ENCODE data around the gene PBOV1. TPM values are rescaled to one million over a fixed set of nuclear protein-coding genes. Genes with fewer than 3 reads are reported as not detected.

Gene PBOV1
- total RNA-seq, 2 donors from 2014 or later: not detected

DNA sequence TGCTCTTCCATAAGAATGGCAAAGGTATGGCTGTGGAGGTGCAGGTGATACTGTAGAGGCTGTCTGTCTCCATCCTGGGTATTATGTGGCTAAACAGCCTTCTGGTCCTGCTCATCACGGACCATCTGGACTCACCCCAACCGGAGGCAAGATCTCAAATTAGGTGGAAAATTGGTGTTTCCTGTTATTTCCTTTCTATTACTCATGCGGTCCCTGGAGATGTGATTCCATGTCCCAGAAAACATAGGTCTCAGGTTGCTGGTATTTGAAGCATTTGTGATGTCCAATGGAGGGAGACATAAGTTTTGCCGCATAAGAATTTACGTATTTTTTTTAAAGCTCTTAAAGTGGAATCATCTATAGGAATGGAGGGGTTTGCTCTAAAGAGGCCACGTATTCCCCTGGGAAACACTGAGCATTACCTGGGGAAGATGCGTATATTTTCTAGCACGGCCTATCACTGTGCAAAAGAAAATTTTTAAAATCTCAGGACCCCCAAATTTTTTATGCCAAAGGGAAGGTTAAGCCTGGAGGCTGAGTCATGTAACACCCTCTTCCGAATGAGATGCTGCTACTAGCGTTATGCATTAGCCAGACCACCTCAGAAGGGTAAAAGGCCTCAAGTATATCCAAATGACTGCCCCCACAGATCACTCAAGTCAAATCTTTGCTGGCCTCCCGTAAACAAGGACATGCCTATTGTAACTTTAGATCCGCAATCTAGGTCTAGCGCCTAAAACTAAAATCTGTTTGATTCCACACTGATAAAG lies 22.4 kb upstream of the PBOV1 start:
- intact Hi-C loops (cut with DNase I): no loop called here
- no peaks in the 10 kb centered on the region for H3K27me3 ChIP-seq (replicated peaks; ENCODE audit: insufficient read depth)
- TF ChIP-seq POLR2AphosphoS5 (IDR thresholded peaks at IDR 0.05): no peak
- no peak overlapping the region for H3K4me3 ChIP-seq
- no peaks in the 10 kb centered on the region for H3K9me3 ChIP-seq
- peak overlapping the region; percentile 18 to 37 for H3K27ac ChIP-seq
- 90% methylated on average over 13 of the region's 13 CpGs for whole genome bisulfite sequencing
- H3K4me1 ChIP-seq (replicated peaks): no peaks in the 10 kb centered on the region
- no peaks in the 10 kb centered on the region for H3K36me3 ChIP-seq
- DNase-seq (ENCODE audit: low spot score): no peak

DNA sequence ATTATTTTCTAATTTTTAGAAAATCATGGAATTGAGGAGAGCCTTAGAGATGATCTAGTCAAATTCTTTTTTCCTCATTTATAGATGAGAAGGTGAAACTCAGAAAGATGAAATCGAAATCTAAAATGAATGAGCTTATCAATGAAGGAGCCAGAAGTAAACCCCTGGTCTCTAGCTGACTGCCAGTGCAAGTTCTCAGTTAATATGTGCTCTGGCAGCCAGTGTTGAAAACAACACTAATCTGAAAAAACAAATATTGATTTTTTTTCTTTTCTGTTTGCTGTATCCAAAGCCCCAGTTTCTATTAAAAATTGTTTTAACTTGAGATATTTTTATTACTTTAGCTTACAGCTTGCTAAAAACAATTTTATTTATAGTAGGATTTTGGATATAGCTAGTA lies 21.5 kb upstream of the PBOV1 start:
- 89% methylated on average over 1 of the region's 1 CpG for WGBS
- TF ChIP-seq POLR2A (IDR thresholded peaks at IDR 0.05): no peak
- no peak for TF ChIP-seq CTCF (IDR thresholded peaks at IDR 0.05)
- peak; percentile 22 for TF ChIP-seq POLR2AphosphoS5 (IDR thresholded peaks at IDR 0.05)
- Histone ChIP-seq H3K4me3 (no peak overlapping the region), H3K36me3 (no peaks in the 10 kb centered on the region), H3K27me3 (replicated peaks; ENCODE audit: insufficient read depth) (no peaks in the 10 kb centered on the region), H3K4me1 (replicated peaks) (no peaks in the 10 kb centered on the region), H3K9me3 (no peaks in the 10 kb centered on the region), H3K27ac (no peak overlapping the region)
- no peak for DNase-seq (ENCODE audit: low spot score)
- intact Hi-C loops (cut with DNase I): no loop called here

- Histone ChIP-seq H3K9me3 (no peaks in the 10 kb centered on the region), H3K4me3 (no peak overlapping the region), H3K4me1 (replicated peaks) (no peaks in the 10 kb centered on the region), H3K27ac (peak overlapping the region in 1 of 2 donors; percentile 83), H3K36me3 (no peaks in the 10 kb centered on the region), H3K27me3 (replicated peaks; ENCODE audit: insufficient read depth) (no peaks in the 10 kb centered on the region)
- WGBS: 81% methylated on average over 6 of the region's 6 CpGs
- TF ChIP-seq CTCF (IDR thresholded peaks at IDR 0.05) (no peak), POLR2A (IDR thresholded peaks at IDR 0.05) (no peak), POLR2AphosphoS5 (IDR thresholded peaks at IDR 0.05) (no peak)
- intact Hi-C loops (cut with DNase I): no loop called here
- no peak for DNase-seq (ENCODE audit: low spot score)
These were observed 20.1 kb upstream of the PBOV1 start for GRCh38 chr6:138238368-138238767.

DNA sequence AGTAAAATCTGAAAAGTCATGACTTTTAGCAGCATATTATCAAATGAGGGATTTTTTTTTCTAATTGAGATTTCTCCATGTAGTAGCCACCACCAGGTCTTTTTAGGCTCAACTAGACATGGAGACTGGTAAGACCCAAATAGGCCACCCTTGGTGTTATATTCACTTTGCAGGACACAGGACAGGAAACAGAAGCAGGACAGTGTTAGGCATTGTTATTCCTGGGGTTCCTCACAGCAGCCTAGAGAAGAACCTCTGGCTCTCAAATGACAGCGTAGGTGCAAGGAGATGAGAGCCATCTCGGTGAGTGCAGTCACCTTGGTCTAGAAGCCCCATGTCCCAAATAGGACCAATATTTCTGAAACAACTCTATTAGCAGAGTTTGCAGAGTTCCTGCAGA lies 19.2 kb upstream of the PBOV1 start:
- Histone ChIP-seq H3K9me3 (no peaks in the 10 kb centered on the region), H3K27me3 (replicated peaks; ENCODE audit: insufficient read depth) (no peaks in the 10 kb centered on the region), H3K36me3 (no peaks in the 10 kb centered on the region), H3K4me1 (replicated peaks) (no peaks in the 10 kb centered on the region), H3K4me3 (no peak overlapping the region), H3K27ac (peak overlapping the region in 1 of 2 donors; percentile 83)
- TF ChIP-seq POLR2AphosphoS5 (IDR thresholded peaks at IDR 0.05) (no peak), CTCF (IDR thresholded peaks at IDR 0.05) (no peak), POLR2A (IDR thresholded peaks at IDR 0.05) (no peak)
- WGBS: 96% methylated on average over 2 of the region's 2 CpGs
- intact Hi-C loops (cut with DNase I): no loop called here
- DNase-seq (ENCODE audit: low spot score): no peak

- no peaks in the 10 kb centered on the region for H3K27me3 ChIP-seq (replicated peaks; ENCODE audit: insufficient read depth)
- no peak overlapping the region for H3K4me3 ChIP-seq
- TF ChIP-seq POLR2A (IDR thresholded peaks at IDR 0.05) (no peak), CTCF (IDR thresholded peaks at IDR 0.05) (no peak), POLR2AphosphoS5 (IDR thresholded peaks at IDR 0.05) (no peak)
- H3K36me3 ChIP-seq: no peaks in the 10 kb centered on the region
- no peak for DNase-seq (ENCODE audit: low spot score)
- peaks cover 5% of the 10 kb centered on the region for H3K4me1 ChIP-seq (replicated peaks)
- intact Hi-C loops (cut with DNase I): no loop called here
- peak overlapping the region; percentile 3 to 83 for H3K27ac ChIP-seq
- no peaks in the 10 kb centered on the region for H3K9me3 ChIP-seq
- WGBS: 49% methylated on average over 1 of the region's 1 CpG
These were observed 17.4 kb upstream of the PBOV1 start for GRCh38 chr6:138235693-138236092.

Measured in prostate gland (tissue), 2 donors.